HepG2 (cell line): Measurements from ENCODE around the gene ABCB8. TPM values are rescaled to one million over a fixed set of nuclear protein-coding genes. Genes with fewer than 3 reads are reported as not detected.

Source experiments
- ATAC-seq: fragments of 200-7000 bp; cut with Tn5 transposase; 3 replicates; pipeline ENCODE4 v1.9.1; 2020; ENCODE audit warnings: mild to moderate bottlenecking, moderate library complexity
- BruUV-seq: library from RNA; stranded (reverse); fragments of 400-500 nt; replicated peaks from 2 replicates; lab custom pipeline; 2021; lab: Mats Ljungman, UMichigan
- CTCF ChIA-PET: fragments of 300-600 bp; formaldehyde crosslinking; extraction: SDS; loops from one replicate; lab custom pipeline; 2021; ENCODE audit warnings: low total read pairs, inconsistent platforms, low intra/inter-chr PET ratio; lab: Yijun Ruan, JAX
- POLR2A ChIA-PET: fragments of 350-600 bp; sonication (Branson Sonifier 250); formaldehyde crosslinking; loops from one replicate; lab custom pipeline; 2020; ENCODE audit warnings: antibody characterized with exemption, inconsistent platforms; lab: Yijun Ruan, JAX
- DNase-seq: peaks from one replicate; pipeline ENCODE4 v3.0.0-alpha.2; 2015; ENCODE audit warnings: low spot score
- FAIRE-seq: peaks from 3 replicates; lab custom pipeline; 2011; peaks lifted over from hg19 to GRCh38; lab: Jason Lieb, UNC
- H2AFZ ChIP-seq: one replicate; pipeline ENCODE4 v1.6.1; 2011; ENCODE audit warnings: low read length, inconsistent platforms
- H3K27ac ChIP-seq: fragments of 300-600 bp; 3 replicates; pipeline ENCODE4 v1.8.0; 2011; ENCODE audit warnings: mixed run types, mild to moderate bottlenecking, mixed read lengths, low read length, inconsistent platforms; ENCODE audit not compliant: insufficient read depth; ENCODE audit errors: extremely low read length
- H3K27me3 ChIP-seq, 2 experiments: fragments of 200-600 bp in 1 of 2; 2 replicates in 1 of 2; 3 replicates in 1 of 2; pipeline versions ENCODE4 v1.6.0 to v1.8.0; 2011; ENCODE audit warnings: low read length in 2 of 2, mild to moderate bottlenecking in 2 of 2, moderate library complexity in 2 of 2, inconsistent platforms in 1 of 2; ENCODE audit not compliant: insufficient read depth in 2 of 2, control insufficient read depth in 1 of 2
- H3K36me3 ChIP-seq, 2 experiments: fragments of 200-600 bp in 1 of 2; replicated peaks in 1 of 2; 2 replicates in 1 of 2; 3 replicates in 1 of 2; pipeline versions ENCODE4 v1.5.1 to v1.8.0; 2011; ENCODE audit warnings: low read length in 2 of 2, inconsistent platforms in 1 of 2; ENCODE audit not compliant: insufficient read depth in 2 of 2, control insufficient read depth in 1 of 2
- H3K4me1 ChIP-seq: 2 replicates; pipeline ENCODE4 v1.5.1; 2012; ENCODE audit warnings: low read length, inconsistent platforms; ENCODE audit not compliant: insufficient read depth
- H3K4me2 ChIP-seq: 2 replicates; pipeline ENCODE4 v1.6.0; 2011; ENCODE audit warnings: low read depth, low read length, inconsistent platforms
- H3K4me3 ChIP-seq, 3 experiments: fragments of 200-600 bp in 1 of 3; sonication (generic), shearing (Covaris generic) in 1 of 3; replicated peaks in 1 of 3; 2 replicates each; pipeline ENCODE4 v1.5.1; 2011 to 2016; ENCODE audit warnings: low read length in 3 of 3, inconsistent platforms in 2 of 3, low read depth in 2 of 3, mild to moderate bottlenecking in 2 of 3, control low read depth in 1 of 3, mixed read lengths in 1 of 3; ENCODE audit not compliant: insufficient read depth in 1 of 3
- H3K79me2 ChIP-seq: one replicate; pipeline ENCODE4 v1.6.1; 2011; ENCODE audit warnings: low read length, inconsistent platforms; ENCODE audit not compliant: insufficient read depth
- H3K9ac ChIP-seq: 2 replicates; pipeline ENCODE4 v1.6.0; 2011; ENCODE audit warnings: mild to moderate bottlenecking, low read depth, low read length, inconsistent platforms; ENCODE audit not compliant: insufficient read depth
- H3K9me3 ChIP-seq: 2 replicates; pipeline ENCODE4 v1.5.1; 2012; ENCODE audit warnings: mild to moderate bottlenecking, low read length
- H4K20me1 ChIP-seq: 2 replicates; pipeline ENCODE4 v1.6.0; 2011; ENCODE audit warnings: inconsistent platforms, mild to moderate bottlenecking, low read length, moderate library complexity; ENCODE audit not compliant: insufficient read depth
- AGO1 ChIP-seq: fragments of 200-400 bp; formaldehyde crosslinking; IDR thresholded peaks from 2 replicates; pipeline ENCODE4 v1.6.1; 2017; ENCODE audit warnings: mild to moderate bottlenecking, low read depth, low read length, moderate library complexity; ENCODE audit not compliant: poor library complexity, severe bottlenecking
- GATA4 ChIP-seq: sonication (generic); IDR thresholded peaks from 2 replicates; pipeline ENCODE4 v1.6.1; 2016; ENCODE audit warnings: antibody characterized with exemption, low read depth, borderline replicate concordance
- MTF2 ChIP-seq: sonication (generic); formaldehyde crosslinking; IDR thresholded peaks from 2 replicates; pipeline ENCODE4 v1.5.0; 2020; ENCODE audit warnings: missing genetic modification reagents, borderline replicate concordance
- NPAS2 ChIP-seq: sonication (generic); formaldehyde crosslinking; IDR thresholded peaks from 2 replicates; pipeline ENCODE4 v1.8.0; 2022; ENCODE audit warnings: mild to moderate bottlenecking, missing genetic modification reagents, borderline replicate concordance
- PREB ChIP-seq: sonication (generic); formaldehyde crosslinking; IDR thresholded peaks from 2 replicates; pipeline ENCODE4 v1.4.0; 2020; ENCODE audit warnings: missing genetic modification reagents
- SP140L ChIP-seq: sonication (generic); formaldehyde crosslinking; IDR thresholded peaks from 2 replicates; pipeline ENCODE4 v1.4.0; 2020; ENCODE audit warnings: missing genetic modification reagents, borderline replicate concordance
- TAF1 ChIP-seq: sonication (generic); formaldehyde crosslinking; IDR thresholded peaks from 2 replicates; pipeline ENCODE4 v1.4.0; 2020; ENCODE audit warnings: missing genetic modification reagents
- ZNF121 ChIP-seq: sonication (generic); formaldehyde crosslinking; IDR thresholded peaks from 2 replicates; pipeline ENCODE4 v1.5.0; 2020; ENCODE audit warnings: mild to moderate bottlenecking, missing genetic modification reagents
- ZNF546 ChIP-seq: sonication (generic); formaldehyde crosslinking; conservative IDR thresholded peaks from 2 replicates; pipeline ENCODE4 v1.8.1; 2023; ENCODE audit warnings: mild to moderate bottlenecking, missing genetic modification reagents
- ZNF564 ChIP-seq: sonication (generic); formaldehyde crosslinking; IDR thresholded peaks from 2 replicates; pipeline ENCODE4 v1.8.1; 2023; ENCODE audit warnings: mild to moderate bottlenecking, missing genetic modification reagents
- ZNF780A ChIP-seq: sonication (generic); formaldehyde crosslinking; IDR thresholded peaks from 2 replicates; pipeline ENCODE4 v1.8.0; 2022; ENCODE audit warnings: mild to moderate bottlenecking, missing genetic modification reagents, moderate library complexity
- ZNF83 ChIP-seq: sonication (generic); formaldehyde crosslinking; IDR thresholded peaks from 2 replicates; pipeline ENCODE4 v1.4.0; 2020; ENCODE audit warnings: missing genetic modification reagents, mild to moderate bottlenecking, borderline replicate concordance
- ZNF883 ChIP-seq: sonication (generic); formaldehyde crosslinking; IDR thresholded peaks from 2 replicates; pipeline ENCODE4 v1.5.1; 2020; ENCODE audit warnings: mild to moderate bottlenecking, missing genetic modification reagents; ENCODE audit errors: not compliant biosample characterization
- WGBS: methylation state at CpG from one replicate; pipeline ENCODE4 v1.1.6; 2017; ENCODE audit warnings: low lambda C conversion rate; 5-methylcytosine and 5-hydroxymethylcytosine counted together
- in situ Hi-C: cut with HindIII; loops from 2 replicates; pipeline ENCODE4 v1.10.0; 2017; ENCODE audit warnings: low pct_unique_long_range_greater_than_20kb; ENCODE audit not compliant: extremely low pct_ligation_motif_present
- intact Hi-C: fragments of 100-400 bp; cut with micrococcal nuclease; formaldehyde crosslinking; loops from one replicate; pipeline ENCODE4 v1.10.0; 2022; ENCODE audit not compliant: unreplicated experiment
- polyA plus RNA-seq, 8 experiments: library from polyadenylated mRNA; depleted of rRNA in 3 of 8; stranded (reverse) in 7 of 8; unstranded in 1 of 8; fragments of >200 nt; fragmentation: Illumina TruSeq in 4 of 8; extraction: Trizol in 4 of 8; gene quantifications; 2 replicates each; pipeline versions ENCODE4 v1.2.1 to v1.2.3, GENCODE V29; 2011 to 2016; ENCODE audit warnings: low read depth in 4 of 8, missing spikeins in 1 of 8, mixed read lengths in 1 of 8; ENCODE audit not compliant: insufficient read depth in 1 of 8
- total RNA-seq, 5 experiments: library from RNA; depleted of rRNA; stranded (reverse); fragments of >200 nt; fragmentation: Illumina TruSeq; extraction: Trizol; gene quantifications; 2 replicates each; pipeline ENCODE4 v1.2.3, GENCODE V29; 2016; ENCODE audit warnings: low read depth in 1 of 5

The ABCB8 gene
- total and polyA plus RNA-seq, 2 of the 13 experiments (the other 11 are each of a cell fraction or from before 2014, with no cell fraction given): 6.6 to 16.7 TPM

GRCh38 chr7:151094675-151095074 is 66.4 kb downstream of the ABCB8 start:
- ATAC-seq (no peak), FAIRE-seq (no peak), DNase-seq (no peak)
- no peak overlapping the region for H3K4me2 ChIP-seq
- peaks cover 21% of the 10 kb centered on the region for H3K4me1 ChIP-seq
- no TSS peak for BruUV-seq
- no peak overlapping the region for H3K4me3 ChIP-seq
- CTCF ChIA-PET: no interaction called here
- H3K9ac ChIP-seq: no peak overlapping the region
- no peaks in the 10 kb centered on the region for H3K27me3 ChIP-seq
- intact Hi-C loops: no loop called here
- peaks cover 65% of the 10 kb centered on the region for H4K20me1 ChIP-seq
- POLR2A ChIA-PET: interaction anchor here (1.3 kb wide), 1 partner anchor 32 kb away, joined by 5 read pairs; no protein-coding TSS in a partner anchor
- H2AFZ ChIP-seq: no peak overlapping the region
- H3K36me3 ChIP-seq: peaks cover 7 to 35% of the 10 kb centered on the region in 2 experiments; a peak in 4 of 5 replicates
- WGBS: 94% methylated on average over 5 of the region's 5 CpGs
- H3K79me2 ChIP-seq: peaks cover 87% of the 10 kb centered on the region
- H3K27ac ChIP-seq: no peak overlapping the region
- in situ Hi-C loops: no loop called here
- H3K9me3 ChIP-seq: no peaks in the 10 kb centered on the region
- TF ChIP-seq ZNF564 (no peak), ZNF121 (CRISPR knock-in tag) (peak; percentile 27; the same call in 1 of the 2 replicates), ZNF883 (CRISPR knock-in tag) (no peak), SP140L (CRISPR knock-in tag) (no peak)
- TF ChIP-seq, all 625 proteins: peak for 1

DNA sequence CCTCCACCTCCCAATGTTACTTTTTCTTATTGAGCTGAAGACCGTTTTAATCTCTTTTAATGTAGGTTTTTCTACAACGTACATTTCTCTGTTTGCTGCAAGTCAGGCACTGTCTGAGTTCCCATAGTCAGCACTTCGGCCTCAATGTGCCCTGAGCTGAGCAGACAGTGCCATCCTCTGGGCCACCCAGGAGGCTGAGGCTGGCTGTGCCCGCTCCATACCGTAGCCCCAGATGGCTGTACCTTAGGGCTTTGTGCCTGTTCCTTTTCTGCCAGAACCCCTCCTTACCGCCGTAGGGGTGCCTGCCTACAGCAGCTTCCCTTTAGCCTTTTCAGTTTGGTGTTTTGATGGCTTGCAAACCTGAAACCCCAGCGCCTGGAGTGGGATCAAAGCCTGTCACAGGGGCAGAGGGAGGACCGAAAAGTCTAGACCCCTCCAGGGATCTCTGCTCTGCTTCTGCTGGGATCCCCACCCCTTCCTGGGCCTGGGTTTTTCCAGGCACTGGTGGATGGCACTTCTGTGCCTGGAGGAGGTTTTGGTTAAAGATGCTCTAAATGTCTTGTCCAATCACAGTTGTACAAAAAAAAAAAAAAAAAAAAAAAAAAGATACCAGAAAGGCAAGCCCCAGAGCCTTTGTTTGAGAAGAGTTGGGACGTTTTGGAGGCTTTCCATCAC is 67.0 kb downstream of the ABCB8 start:
- DNase-seq (no peak), FAIRE-seq (no peak), ATAC-seq (0 out of 3 replicates have a peak, but pooled peaks have one; percentile 28)
- in situ Hi-C loops: no loop called here
- H3K27me3 ChIP-seq: no peaks in the 10 kb centered on the region
- peaks cover 67% of the 10 kb centered on the region for H4K20me1 ChIP-seq
- TF ChIP-seq ZNF83 (CRISPR knock-in tag) (no peak), MTF2 (CRISPR knock-in tag) (no peak), TAF1 (CRISPR knock-in tag) (no peak), NPAS2 (CRISPR knock-in tag) (no peak), AGO1 (no peak), PREB (CRISPR knock-in tag) (no peak), GATA4 (no peak), ZNF780A (no peak), ZNF546 (CRISPR knock-in tag) (no peak)
- peaks cover 85% of the 10 kb centered on the region for H3K79me2 ChIP-seq
- H3K36me3 ChIP-seq: peaks cover 7 to 35% of the 10 kb centered on the region in 2 experiments; a peak in 4 of 5 replicates
- no peak overlapping the region for H3K27ac ChIP-seq
- ChIA-PET POLR2A (interaction anchor here (1.3 kb wide), 1 partner anchor 33 kb away, joined by 5 read pairs; no protein-coding TSS in a partner anchor), CTCF (no interaction called here)
- WGBS: 95% methylated on average over 10 of the region's 10 CpGs
- no peak overlapping the region for H3K4me2 ChIP-seq
- H3K9me3 ChIP-seq: no peaks in the 10 kb centered on the region
- no peak overlapping the region for H2AFZ ChIP-seq
- BruUV-seq: no TSS peak
- intact Hi-C loops: no loop called here
- H3K9ac ChIP-seq: no peak overlapping the region
- no peak overlapping the region for H3K4me3 ChIP-seq
- peaks cover 15% of the 10 kb centered on the region for H3K4me1 ChIP-seq
